Right lobe of liver (tissue), 4 donors: ENCODE data around the gene MYO1B.

Experiments used
- CTCF ChIP-seq, 4 donors: fragments of 200-600 bp in 3 of 4; fragments of 450-650 bp in 1 of 4; IDR thresholded peaks; one replicate each; pipeline versions ENCODE4 v1.5.1 to v1.8.0; 2016 to 2022; ENCODE audit warnings: antibody characterized with exemption in 4 of 4, mild to moderate bottlenecking in 2 of 4
- POLR2A ChIP-seq: fragments of 450-650 bp; IDR thresholded peaks from one replicate; pipeline ENCODE4 v1.6.1; 2017; ENCODE audit warnings: antibody characterized with exemption, mild to moderate bottlenecking
- donor health status: DM: no; HTN: no; CAD: no.
- donor health status: DM: no; HTN: no; CAD: no.
- donor health status: DM: no; HTN: yes; CAD: no.

DNA sequence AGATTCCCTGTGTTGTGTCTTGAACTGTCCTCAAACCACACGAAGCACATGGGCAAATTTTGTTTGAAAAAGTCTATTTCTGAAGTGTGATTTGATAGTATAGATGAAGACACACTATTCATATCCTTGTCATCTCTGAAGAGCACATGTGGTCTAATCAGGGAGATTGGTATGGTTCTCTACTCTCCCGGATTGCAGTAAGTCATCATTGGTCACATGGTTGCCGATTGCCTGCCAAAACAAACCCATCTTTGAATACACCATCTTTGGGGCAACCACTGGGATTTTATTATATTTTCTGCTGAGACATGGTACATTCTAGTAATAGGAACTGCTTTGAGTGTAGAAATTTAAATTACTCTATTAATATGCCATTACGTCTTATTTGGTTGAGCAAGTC, 186.9 kb downstream of the MYO1B start:
- TF ChIP-seq POLR2A (no peak), CTCF (IDR thresholded peaks at IDR 0.05) (no peak)
